PC-9 (cell line): ENCODE results near the gene ITGAE.

Experiments used
- EZH2 ChIP-seq: fragments of 200-600 bp; sonication (generic); IDR thresholded peaks from 2 replicates; pipeline ENCODE4 v1.8.0; 2017; ENCODE audit warnings: antibody characterized with exemption, low read depth
- TF ChIP-seq, protein P1 (sequence below): fragments of 200-600 bp; sonication (generic); conservative IDR thresholded peaks from 2 replicates; pipeline ENCODE4 v1.6.1; 2017; ENCODE audit warnings: mixed run types, antibody characterized with exemption, mild to moderate bottlenecking, moderate library complexity

GRCh38 chr17:3804503-3804931 is 3.5 kb upstream of the ITGAE start:
- TF ChIP-seq, protein P1, sequence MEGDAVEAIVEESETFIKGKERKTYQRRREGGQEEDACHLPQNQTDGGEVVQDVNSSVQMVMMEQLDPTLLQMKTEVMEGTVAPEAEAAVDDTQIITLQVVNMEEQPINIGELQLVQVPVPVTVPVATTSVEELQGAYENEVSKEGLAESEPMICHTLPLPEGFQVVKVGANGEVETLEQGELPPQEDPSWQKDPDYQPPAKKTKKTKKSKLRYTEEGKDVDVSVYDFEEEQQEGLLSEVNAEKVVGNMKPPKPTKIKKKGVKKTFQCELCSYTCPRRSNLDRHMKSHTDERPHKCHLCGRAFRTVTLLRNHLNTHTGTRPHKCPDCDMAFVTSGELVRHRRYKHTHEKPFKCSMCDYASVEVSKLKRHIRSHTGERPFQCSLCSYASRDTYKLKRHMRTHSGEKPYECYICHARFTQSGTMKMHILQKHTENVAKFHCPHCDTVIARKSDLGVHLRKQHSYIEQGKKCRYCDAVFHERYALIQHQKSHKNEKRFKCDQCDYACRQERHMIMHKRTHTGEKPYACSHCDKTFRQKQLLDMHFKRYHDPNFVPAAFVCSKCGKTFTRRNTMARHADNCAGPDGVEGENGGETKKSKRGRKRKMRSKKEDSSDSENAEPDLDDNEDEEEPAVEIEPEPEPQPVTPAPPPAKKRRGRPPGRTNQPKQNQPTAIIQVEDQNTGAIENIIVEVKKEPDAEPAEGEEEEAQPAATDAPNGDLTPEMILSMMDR, result no peak
- no peak for TF ChIP-seq EZH2
